Body of pancreas (tissue), 4 donors: ENCODE data around the gene SFN. TPM values are rescaled to one million over a fixed set of nuclear protein-coding genes. Genes with fewer than 3 reads are reported as not detected.
A peak's percentile ranks its signal among the peaks of the same experiment; 100 is the strongest.

ENCODE experiments used
- ATAC-seq: fragments of 150-250 bp; one replicate; pipeline ENCODE4 v1.9.1; 2016
- DNase-seq, 4 donors: peaks; one replicate each; pipeline ENCODE4 v3.0.0-alpha.2; 2019
- H3K27ac ChIP-seq, 4 donors: fragments of 200-600 bp; sonication (generic); 1 replicate in 3 of 4; 2 replicates in 1 of 4; pipeline versions ENCODE4 v1.5.1 to v1.6.1; 2016 to 2019; ENCODE audit warnings: mild to moderate bottlenecking in 1 of 4, mixed read lengths in 1 of 4, moderate library complexity in 1 of 4
- H3K27me3 ChIP-seq, 2 donors: fragments of 200-600 bp; sonication (generic); one replicate each; pipeline ENCODE4 v1.6.0; 2016; ENCODE audit warnings: mild to moderate bottlenecking in 1 of 2
- H3K36me3 ChIP-seq, 2 donors: fragments of 200-600 bp; sonication (generic); replicated peaks in 1 of 2; 2 replicates each; pipeline ENCODE4 v1.5.1; 2016; ENCODE audit warnings: low read depth in 2 of 2; ENCODE audit not compliant: insufficient read depth in 1 of 2
- H3K4me1 ChIP-seq: fragments of 200-600 bp; sonication (generic); one replicate; pipeline ENCODE4 v1.6.0; 2016
- H3K4me3 ChIP-seq, 2 donors: fragments of 200-600 bp; sonication (generic); 1 replicate in 1 of 2; 2 replicates in 1 of 2; pipeline ENCODE4 v1.5.1; 2016 to 2019
- H3K9me3 ChIP-seq, 3 donors: fragments of 200-600 bp; sonication (generic); 1 replicate in 2 of 3; 2 replicates in 1 of 3; pipeline ENCODE4 v1.5.1; 2016
- CTCF ChIP-seq, 7 experiments: fragments of 450-650 bp in 4 of 7; fragments of 200-600 bp in 3 of 7; sonication (generic) in 3 of 7; IDR thresholded peaks; one replicate each; pipeline ENCODE4 v1.5.1; 2016 to 2019; ENCODE audit warnings: antibody characterized with exemption in 7 of 7
- POLR2A ChIP-seq, 3 donors: fragments of 450-650 bp; IDR thresholded peaks; one replicate each; pipeline ENCODE4 v1.6.1; 2016; ENCODE audit warnings: antibody characterized with exemption in 3 of 3, mild to moderate bottlenecking in 2 of 3
- WGBS, 2 donors: methylation state at CpG; one replicate each; pipeline ENCODE4 v1.1.5; 2017; 5-methylcytosine and 5-hydroxymethylcytosine counted together
- intact Hi-C: fragments of 100-400 bp; cut with DNase I; formaldehyde crosslinking; loops from one replicate; pipeline ENCODE4 v1.15.1; 2023
- total RNA-seq, 2 donors: library from RNA; depleted of rRNA; stranded (reverse); fragments of >200 nt; gene quantifications; one replicate each; pipeline ENCODE4 v1.1.0, GENCODE V29; 2016

The SFN gene
- total RNA-seq, 2 donors from 2014 or later: 0.66 to 1.6 TPM

- peak; percentile 88 to 93 (median 90) for DNase-seq
- intact Hi-C loops: no loop called here
- H3K27ac ChIP-seq: peak overlapping the region in 2 of 4 donors; percentile 10 to 26
- no peaks in the 10 kb centered on the region for H3K4me1 ChIP-seq
- H3K9me3 ChIP-seq: no peaks in the 10 kb centered on the region
- no peaks in the 10 kb centered on the region for H3K27me3 ChIP-seq
- peaks cover 0 to 3% of the 10 kb centered on the region in 2 donors for H3K36me3 ChIP-seq
- 13 to 26% methylated on average over 3 of the region's 3 CpGs for WGBS, 2 donors
- H3K4me3 ChIP-seq: no peak overlapping the region
- TF ChIP-seq CTCF (IDR thresholded peaks at IDR 0.05) (peak; percentile 74 to 87 (median 82)), POLR2A (IDR thresholded peaks at IDR 0.05) (no peak)
- peak; percentile 84 for ATAC-seq
Observed at GRCh38 chr1:26853156-26853555, 9.8 kb upstream of the SFN start.

GRCh38 chr1:26853600-26853999 is 9.3 kb upstream of the SFN start:
- 91 to 98% methylated on average over 8 to 10 of the region's 10 CpGs for WGBS, 2 donors
- Histone ChIP-seq H3K27ac (peak overlapping the region in 2 of 4 donors; percentile 10 to 26), H3K4me3 (no peak overlapping the region), H3K36me3 (peaks cover 0 to 3% of the 10 kb centered on the region in 2 donors), H3K27me3 (no peaks in the 10 kb centered on the region), H3K9me3 (no peaks in the 10 kb centered on the region), H3K4me1 (no peaks in the 10 kb centered on the region)
- DNase-seq (no peak), ATAC-seq (no peak)
- no peak for TF ChIP-seq CTCF (IDR thresholded peaks at IDR 0.05)
- TF ChIP-seq POLR2A (IDR thresholded peaks at IDR 0.05): no peak
- intact Hi-C loops: no loop called here

GRCh38 chr1:26854906-26855305 is 8.0 kb upstream of the SFN start:
- intact Hi-C loops: no loop called here
- no peak for DNase-seq
- TF ChIP-seq CTCF (IDR thresholded peaks at IDR 0.05) (no peak), POLR2A (IDR thresholded peaks at IDR 0.05) (no peak)
- H3K27me3 ChIP-seq: no peaks in the 10 kb centered on the region
- H3K9me3 ChIP-seq: no peaks in the 10 kb centered on the region
- no peaks in the 10 kb centered on the region for H3K4me1 ChIP-seq
- H3K4me3 ChIP-seq: no peak overlapping the region
- H3K36me3 ChIP-seq: peaks cover 0 to 3% of the 10 kb centered on the region in 2 donors
- no peak overlapping the region for H3K27ac ChIP-seq
- ATAC-seq: no peak
- 57 to 90% methylated on average over 1 to 5 of the region's 5 CpGs for WGBS, 2 donors

- no peak for ATAC-seq
- Histone ChIP-seq H3K36me3 (peaks cover 0 to 3% of the 10 kb centered on the region in 2 donors), H3K4me1 (no peaks in the 10 kb centered on the region), H3K4me3 (no peak overlapping the region), H3K27ac (no peak overlapping the region), H3K9me3 (no peaks in the 10 kb centered on the region), H3K27me3 (no peaks in the 10 kb centered on the region)
- no peak for DNase-seq
- intact Hi-C loops: no loop called here
- 92 to 96% methylated on average over 4 of the region's 4 CpGs for WGBS, 2 donors
- no peak for TF ChIP-seq CTCF (IDR thresholded peaks at IDR 0.05)
- no peak for TF ChIP-seq POLR2A (IDR thresholded peaks at IDR 0.05)
Observed at GRCh38 chr1:26855636-26856035, 7.3 kb upstream of the SFN start.

- H3K27ac ChIP-seq: no peak overlapping the region
- H3K27me3 ChIP-seq: no peaks in the 10 kb centered on the region
- DNase-seq (no peak), ATAC-seq (no peak)
- peaks cover 0 to 3% of the 10 kb centered on the region in 2 donors for H3K36me3 ChIP-seq
- intact Hi-C loops: no loop called here
- no peaks in the 10 kb centered on the region for H3K9me3 ChIP-seq
- 88 to 95% methylated on average over 8 to 10 of the region's 11 CpGs for WGBS, 2 donors
- no peak overlapping the region for H3K4me3 ChIP-seq
- no peaks in the 10 kb centered on the region for H3K4me1 ChIP-seq
- TF ChIP-seq CTCF (IDR thresholded peaks at IDR 0.05) (no peak), POLR2A (IDR thresholded peaks at IDR 0.05) (no peak)
Observed at GRCh38 chr1:26856181-26856580, 6.8 kb upstream of the SFN start.
